Keratinocyte (primary cell): ENCODE results near the gene DOCK11.

Source experiments
- EZH2 ChIP-seq: IDR thresholded peaks from one replicate; pipeline ENCODE4 v1.6.1; 2012; ENCODE audit warnings: inconsistent platforms, mild to moderate bottlenecking, low read length, moderate library complexity
- TF ChIP-seq, protein P1 (sequence below), 3 experiments: IDR thresholded peaks in 1 of 3; conservative IDR thresholded peaks in 1 of 3; optimal IDR thresholded peaks in 1 of 3; 2 replicates in 2 of 3; 3 replicates in 1 of 3; pipeline versions ENCODE3 to v1.5.1; 2011; ENCODE audit warnings: low read length in 3 of 3, mild to moderate bottlenecking in 3 of 3, moderate library complexity in 2 of 3, control low read depth in 1 of 3, inconsistent platforms in 1 of 3; ENCODE audit not compliant: insufficient read depth in 2 of 3; ENCODE audit errors: extremely low read depth in 1 of 3

DNA sequence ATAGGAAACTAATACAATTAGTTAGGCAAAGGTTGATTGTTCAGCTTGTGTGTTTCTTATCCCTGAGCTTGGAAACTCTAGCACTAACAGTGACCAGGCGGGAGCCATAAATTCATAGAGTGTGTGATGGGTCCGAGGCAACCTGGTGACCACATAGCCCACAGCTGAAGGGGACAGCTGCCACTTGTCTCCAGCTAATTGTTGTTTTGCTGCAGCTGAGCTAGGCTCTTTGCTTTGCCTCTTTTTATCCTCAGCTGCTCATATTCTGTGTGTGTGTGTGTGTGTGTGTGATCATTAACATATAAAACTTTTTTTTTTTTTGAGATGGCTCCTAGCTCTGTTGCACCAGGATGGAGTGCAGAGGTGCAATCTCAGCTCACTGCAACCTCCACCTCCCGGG is 53.2 kb downstream of the DOCK11 start:
- TF ChIP-seq, protein P1, sequence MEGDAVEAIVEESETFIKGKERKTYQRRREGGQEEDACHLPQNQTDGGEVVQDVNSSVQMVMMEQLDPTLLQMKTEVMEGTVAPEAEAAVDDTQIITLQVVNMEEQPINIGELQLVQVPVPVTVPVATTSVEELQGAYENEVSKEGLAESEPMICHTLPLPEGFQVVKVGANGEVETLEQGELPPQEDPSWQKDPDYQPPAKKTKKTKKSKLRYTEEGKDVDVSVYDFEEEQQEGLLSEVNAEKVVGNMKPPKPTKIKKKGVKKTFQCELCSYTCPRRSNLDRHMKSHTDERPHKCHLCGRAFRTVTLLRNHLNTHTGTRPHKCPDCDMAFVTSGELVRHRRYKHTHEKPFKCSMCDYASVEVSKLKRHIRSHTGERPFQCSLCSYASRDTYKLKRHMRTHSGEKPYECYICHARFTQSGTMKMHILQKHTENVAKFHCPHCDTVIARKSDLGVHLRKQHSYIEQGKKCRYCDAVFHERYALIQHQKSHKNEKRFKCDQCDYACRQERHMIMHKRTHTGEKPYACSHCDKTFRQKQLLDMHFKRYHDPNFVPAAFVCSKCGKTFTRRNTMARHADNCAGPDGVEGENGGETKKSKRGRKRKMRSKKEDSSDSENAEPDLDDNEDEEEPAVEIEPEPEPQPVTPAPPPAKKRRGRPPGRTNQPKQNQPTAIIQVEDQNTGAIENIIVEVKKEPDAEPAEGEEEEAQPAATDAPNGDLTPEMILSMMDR (optimal IDR thresholded peaks at IDR 0.05 in 1 of 3, IDR thresholded peaks at IDR 0.05 in 1 of 3, conservative IDR thresholded peaks at IDR 0.05 in 1 of 3; ENCODE audit: extremely low read depth in 1 of 3, insufficient read depth in 2 of 3, low read length in 3 of 3) = no peak
- no peak for TF ChIP-seq EZH2
